OCI-M1 (cell line): ENCODE data around the gene CGB2.

ENCODE experiments used
- DNase-seq: peaks from one replicate; lab custom pipeline; 2025; lab: John Stamatoyannopoulos, UW

CGB2 gene

DNA sequence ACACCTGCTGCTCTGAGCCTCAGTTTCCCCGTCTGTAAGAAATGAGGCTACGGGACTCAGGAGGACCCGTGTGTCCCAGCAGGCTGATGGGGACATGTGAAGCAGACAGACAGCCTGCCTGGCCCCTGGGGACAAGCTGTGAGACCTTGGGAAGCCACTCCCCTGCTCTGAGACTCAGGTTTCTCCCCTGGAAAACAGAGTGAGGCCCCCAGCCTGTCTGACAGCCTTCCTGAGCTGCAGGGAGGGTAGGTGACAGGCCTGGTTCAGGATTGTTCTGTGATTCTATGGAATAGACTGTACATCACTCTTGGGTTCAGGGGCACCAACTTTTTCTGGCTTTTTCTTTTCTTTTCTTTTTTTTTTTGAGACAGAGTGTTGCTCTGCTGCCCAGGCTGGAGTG is 35.9 kb downstream of the CGB2 start:
- no peak for DNase-seq

DNA sequence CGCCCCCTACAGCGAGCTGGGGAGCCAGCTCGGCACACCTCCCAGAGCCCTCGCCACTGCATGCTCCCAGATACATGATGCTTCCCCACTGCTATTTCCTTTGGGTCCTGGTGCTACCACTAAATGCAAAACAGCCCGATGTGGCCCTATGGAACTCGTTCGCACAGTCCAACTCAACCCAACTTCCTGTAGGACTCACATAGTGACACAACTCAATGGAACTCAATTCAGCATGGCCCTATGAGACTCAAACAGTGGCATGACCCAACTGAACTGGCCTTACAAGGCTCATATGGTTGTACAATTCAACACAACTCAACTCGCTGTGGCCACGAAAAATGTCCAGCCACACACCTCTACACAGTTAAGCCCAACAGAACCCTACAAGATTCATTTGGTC is 37.3 kb downstream of the CGB2 start:
- DNase-seq, result no peak

DNA sequence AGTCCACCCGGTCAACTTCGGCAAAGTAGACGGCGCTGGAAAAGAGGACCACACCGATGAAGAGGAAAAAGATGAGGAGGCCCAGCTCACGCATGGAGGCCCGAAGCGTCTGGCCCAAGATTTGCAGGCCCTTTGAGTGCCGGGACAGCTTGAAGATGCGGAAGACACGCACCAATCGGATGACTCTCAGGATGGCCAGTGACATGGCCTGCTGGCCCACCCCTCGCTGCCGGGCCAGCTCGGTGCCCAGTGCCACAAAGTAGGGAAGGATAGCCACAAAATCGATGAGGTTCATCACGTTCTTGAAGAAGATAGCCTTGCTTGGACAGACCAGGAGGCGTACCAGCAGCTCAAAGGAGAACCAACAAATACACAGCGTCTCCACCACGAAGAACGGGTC is 38.7 kb downstream of the CGB2 start:
- no peak for DNase-seq

DNA sequence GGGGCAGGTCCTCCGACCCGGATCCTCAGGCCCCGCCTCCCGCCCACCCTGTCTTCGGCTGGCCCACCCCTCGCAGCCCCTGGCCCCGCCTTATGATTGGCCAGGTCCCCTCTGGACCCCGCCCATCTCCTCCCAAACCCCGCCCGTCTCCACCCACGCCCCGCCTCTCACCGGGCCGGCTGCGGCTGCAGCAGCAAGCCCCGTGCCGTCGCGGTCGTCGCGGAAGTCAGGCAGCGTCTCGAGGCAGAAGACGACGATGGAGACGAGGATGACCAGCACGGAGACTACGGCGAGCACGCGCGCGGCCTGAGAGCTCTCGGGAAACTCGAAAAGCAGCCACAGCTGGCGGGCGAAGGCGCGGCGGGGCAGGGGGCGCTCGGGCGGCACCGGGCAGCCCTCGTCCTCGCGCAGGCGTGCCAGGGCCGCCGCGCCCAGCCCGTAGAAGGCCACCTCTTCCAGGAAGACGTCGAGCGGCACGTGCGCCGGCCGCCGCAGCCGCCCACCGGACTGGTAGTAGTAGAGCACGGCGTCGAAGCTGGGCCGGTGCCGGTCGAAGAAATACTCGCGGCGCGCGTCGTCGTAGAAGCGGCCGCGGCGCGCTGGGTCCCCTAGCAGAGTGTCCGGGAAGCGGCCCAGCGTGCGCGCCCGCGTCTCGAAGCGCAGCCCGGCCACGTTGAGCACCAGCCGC is 40.3 kb downstream of the CGB2 start:
- DNase-seq, result no peak

DNA sequence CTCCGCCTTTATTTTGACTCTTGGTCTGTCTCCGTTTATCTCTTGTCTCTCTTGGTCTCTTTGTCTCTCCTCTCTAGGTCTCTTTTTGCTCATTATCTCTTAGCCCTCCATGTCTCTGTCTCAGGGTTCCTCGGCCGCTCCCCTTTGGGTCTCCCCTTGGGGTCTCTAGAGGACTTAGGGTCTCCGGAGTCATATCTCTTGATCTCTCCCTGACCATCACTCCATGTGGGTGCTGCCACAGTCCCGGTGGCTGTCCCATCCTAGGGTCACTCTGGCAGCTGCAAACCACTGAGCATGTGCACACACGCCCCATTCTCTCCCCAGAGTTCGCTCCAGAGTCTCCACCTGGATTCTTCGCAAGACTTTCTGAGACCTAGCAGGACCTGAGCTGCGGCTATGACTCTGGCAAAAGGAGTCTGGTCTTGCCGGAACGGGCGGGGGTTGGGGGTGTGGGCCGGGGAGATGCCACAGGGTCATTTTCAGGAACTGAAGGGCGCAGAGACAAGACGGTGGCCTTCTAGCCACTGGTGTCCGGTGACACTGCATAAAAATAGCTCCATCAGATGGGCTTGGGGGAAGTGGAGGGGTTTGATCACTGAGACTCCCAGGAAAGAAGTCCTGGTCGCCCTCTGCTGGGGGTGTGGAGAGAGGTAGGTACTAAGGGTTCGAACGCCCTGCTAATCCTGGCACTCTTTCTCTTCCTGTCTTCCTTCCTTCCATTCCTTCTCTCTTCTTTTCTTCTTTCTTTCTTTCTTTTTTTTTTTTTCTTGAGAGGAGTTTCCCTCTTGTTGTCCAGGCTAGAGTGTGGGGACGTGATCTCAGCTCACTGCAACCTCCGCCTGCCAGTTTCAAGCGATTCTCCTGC is 42.1 kb downstream of the CGB2 start:
- DNase-seq, result peak; percentile 96

DNA sequence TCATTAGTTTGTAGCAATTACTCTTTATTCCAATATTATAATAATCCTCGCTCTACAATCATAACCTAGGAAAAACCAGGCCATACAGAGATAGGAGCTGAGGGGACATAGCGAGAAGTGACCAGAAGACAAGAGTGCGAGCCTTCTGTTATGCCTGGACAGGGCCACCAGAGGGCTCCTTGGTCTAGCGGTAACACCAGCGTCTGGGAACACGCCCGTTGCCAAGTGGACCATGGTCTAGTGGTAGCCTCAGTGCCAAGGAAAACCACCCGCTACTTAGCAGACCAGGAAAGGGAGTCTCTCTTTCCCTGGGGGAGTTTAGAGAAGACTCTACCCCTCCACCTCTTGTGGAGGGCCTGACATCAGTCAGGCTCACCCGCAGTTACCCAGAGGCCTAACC is 43.2 kb downstream of the CGB2 start:
- DNase-seq, result peak; percentile 71

DNA sequence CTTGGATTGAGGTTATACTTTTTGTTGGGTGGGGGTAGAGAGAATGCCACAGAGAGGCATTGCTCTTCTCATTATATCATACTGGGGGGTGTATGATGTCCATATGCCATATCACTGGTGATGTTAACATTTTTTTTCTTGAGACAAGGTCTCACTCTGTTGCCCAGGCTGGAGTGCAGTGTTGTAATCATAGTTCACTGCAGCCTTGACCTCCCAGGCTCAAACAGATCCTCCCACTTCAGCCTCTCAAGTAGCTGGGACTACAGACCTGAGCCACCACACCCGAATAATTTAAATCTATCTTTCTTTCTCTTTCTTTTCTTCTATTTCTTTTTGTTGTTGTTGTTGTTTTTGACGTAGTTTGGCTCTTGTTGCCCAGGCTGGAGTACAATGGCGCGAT is 48.7 kb downstream of the CGB2 start:
- DNase-seq, result no peak

DNA sequence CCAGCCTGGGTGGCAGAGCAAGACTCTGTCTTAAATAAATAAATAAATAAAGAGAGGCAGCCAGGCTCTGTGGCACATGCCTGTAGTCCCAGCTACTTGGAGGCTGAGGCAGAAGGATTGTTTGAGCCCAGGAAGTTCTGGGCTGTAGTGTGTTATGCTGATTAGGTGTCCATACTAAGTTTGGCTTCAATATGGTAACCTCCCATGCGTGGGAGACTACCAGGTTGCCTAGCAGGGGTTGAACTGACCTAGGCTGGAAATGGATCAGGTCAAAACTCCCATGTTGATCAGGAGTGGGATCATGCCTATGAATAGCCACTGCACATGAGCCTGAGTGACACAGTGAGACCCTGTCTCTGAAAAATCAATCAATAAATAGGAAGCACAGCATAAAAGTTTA is 49.6 kb downstream of the CGB2 start:
- DNase-seq, result peak; percentile 42
